Amniotic stem cell (primary cell): ENCODE measurements around the gene BRME1.

ENCODE experiments used
- DNase-seq: peaks from one replicate; lab custom pipeline; 2025; lab: John Stamatoyannopoulos, UW

BRME1 gene

DNA sequence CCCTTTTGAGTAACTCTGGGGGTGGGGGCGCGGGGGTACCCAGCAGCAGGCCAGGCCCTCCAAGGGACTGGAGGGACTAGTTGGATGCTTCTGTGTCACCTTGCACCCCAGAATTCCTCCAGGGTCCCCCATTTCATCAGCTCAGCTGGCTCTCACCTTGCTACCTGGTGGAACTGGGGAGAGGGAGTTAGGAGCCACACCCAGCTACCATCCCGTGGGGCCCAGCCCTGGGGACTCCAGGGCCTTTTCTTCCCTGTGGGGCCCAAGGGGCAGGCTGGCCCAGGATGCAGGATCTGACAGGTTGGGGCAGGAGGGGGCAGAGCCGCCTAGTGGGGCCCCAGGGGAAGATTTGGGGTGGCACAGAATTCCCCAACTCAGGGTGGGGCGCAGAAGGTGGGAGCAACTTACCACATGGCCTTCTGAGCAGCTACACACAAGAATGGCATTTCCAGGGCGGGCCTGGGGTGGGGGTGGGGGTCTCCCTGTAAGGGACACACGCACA is 61.7 kb downstream of the BRME1 start:
- no peak for DNase-seq

DNA sequence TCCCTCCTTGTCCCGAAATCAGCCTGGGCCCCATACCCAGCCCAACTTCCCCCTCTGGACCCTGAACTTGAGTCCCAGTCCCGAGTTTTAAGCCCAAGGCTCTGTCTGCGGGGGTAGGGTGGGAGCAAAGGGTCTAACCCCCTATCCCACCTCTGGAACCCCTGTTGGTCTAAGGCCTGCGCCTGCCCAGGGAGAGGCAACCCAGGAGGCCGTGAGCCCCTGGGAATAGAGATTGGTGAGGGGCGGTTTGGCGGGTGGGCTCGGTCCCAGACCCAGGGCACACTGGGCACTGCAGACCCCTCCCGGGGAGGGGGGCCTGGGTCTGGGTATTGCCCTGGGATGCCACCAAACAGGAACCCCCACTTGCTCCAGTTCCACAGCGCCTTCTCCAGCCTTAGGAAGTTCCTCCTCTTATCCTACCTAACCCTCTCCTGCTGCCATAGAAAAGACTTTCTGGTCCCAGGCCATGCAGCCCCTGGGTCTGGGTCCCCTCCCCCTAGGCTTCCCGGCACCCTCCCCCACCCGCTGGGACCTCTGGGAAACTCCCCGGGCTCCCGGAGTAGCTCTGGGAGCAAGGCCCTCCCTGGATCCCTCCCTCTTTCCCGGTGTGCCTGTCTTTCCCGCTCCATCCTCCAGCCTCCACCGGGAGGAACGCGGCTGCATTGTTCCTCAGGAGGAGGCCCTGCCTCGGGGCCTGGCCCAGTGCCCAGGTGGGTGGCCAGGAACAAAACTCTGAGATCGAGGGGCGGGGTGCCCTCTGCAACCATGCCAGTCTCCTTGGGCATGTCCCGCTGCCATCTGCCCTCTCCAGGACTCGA is 62.6 kb downstream of the BRME1 start:
- no peak for DNase-seq

DNA sequence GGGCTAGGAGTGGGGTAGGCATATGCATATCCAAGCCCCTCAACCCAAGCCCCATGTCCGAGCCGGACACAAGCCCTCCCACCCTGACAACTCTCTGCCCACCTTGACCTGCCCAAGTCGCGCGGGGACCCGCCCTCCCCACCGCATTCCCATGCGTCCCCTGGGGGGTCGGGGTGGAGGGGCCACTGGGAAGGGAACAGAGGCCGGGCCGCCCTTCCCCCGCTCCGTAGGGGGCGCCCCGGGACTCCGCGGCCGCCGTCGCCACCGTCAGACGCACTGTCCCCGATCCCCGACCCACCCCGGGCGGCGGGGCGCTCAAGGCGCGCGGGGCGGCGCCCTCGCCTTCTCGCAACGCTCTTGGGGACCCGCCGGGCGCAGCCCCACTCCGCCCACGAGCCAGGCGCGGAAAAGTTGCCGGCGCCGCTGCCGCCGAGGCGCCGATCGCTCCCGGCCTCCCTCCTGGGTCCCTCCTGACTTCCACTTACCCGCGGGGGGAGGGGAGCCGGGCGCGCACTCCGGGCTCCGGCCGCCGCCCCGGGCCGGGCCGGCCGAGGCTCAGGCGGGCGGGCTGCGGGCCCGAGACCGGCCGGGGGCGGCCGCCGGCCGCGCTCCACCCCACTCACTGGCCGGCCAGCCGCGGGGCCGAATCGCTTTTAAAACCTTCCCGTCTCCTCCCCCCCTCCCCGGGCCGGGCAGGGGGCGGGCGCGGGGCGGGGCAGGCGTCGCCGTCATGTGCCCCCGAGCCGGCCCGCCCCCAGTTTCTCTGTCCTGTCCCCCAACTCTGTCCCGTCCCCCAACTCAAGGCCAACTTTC is 63.4 kb downstream of the BRME1 start:
- DNase-seq: no peak

DNA sequence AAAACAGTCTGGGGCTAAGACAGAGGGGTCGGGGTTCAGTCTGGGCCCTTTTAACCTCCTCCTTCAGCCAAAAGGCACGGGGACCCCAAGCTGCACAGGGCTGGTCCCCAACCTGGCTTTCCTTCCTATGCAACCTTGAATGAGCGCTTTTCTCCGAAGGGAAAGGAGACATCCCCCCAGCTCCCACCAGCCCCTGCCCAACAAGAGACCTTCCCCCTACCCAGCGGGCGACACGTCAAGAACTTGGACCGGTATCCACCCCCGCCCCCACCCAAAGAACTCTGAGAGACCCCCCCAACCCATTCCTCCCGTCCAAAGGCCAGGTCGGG is 64.0 kb downstream of the BRME1 start:
- DNase-seq: no peak

DNA sequence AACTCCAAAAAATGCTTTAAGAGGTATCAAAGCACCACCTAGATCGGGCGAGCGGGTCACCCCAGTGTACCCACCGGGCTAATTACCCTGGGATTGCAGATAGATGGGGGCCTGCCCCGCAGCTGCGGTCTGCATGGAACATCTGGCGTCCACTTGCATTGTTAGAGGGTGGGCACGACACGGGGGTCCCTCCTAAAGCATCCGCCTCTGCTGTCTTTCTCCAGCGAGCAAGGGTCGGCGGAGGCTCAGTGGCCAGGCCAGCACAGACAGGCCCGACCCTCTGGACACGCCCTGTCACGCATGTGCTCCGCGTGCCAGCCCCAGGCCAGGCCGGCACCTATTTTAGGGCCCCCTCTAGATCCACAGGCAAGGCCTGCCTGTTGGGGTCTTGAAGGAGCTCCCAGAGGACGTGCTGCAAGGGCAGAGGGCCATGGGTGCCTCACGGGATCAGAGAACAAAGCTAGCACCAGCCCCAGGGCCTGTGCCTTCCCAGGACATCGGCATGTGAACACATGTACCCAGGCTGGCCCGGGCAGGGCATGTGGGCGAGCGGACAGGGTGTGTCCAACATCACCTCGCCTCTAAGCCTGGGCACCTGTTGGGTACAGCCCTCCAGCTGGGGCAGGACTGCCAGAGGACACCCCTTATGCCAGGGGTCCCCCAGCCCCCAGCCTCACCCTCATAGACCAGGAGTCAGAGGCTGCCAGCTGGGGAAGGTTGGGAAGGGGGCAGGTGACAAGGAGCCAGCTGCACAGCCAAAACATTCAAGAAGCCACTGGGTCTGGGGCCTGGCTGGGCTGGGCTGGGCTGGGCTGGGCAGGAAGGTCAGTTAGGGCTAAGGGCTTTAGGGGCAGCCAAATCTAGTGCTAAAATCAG is 64.6 kb downstream of the BRME1 start:
- no peak for DNase-seq

DNA sequence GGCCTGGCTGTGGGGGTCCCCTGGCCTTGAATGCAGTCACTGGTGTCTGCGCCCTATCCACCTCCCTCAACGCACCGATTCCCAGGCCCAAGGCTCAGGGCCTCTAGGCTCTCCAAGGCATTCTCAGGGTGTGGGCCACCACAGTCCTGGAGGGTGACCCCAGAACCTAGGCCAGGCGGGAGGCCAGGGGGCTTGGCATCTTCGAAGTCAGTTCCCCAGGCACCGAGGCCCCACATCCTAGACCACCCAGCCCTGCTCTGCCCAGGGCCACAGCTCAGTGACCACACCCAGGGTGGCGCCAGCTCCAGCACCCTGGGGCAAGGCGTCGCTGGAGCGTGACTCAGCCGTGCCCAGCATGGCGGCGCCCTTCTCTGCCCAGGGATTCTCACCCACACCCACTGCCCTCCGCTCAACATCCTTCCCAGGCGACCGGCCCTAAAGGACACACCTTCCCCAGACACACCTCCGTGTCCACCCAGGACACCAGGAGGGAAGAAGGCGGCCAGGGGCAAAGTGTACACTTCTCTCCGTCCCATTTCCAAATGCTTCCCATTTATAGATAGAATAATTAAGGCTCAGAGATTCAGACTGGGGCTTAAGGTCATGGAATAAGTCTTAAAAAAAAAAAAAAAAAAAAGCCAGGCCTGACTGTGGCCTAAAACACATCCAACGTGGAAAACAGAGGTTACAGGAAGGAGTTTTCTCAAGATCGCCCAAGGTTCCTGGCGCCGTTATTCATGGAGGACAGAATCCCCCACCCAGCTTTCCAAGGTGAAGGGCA is 65.4 kb downstream of the BRME1 start:
- peak; percentile 66 for DNase-seq

DNA sequence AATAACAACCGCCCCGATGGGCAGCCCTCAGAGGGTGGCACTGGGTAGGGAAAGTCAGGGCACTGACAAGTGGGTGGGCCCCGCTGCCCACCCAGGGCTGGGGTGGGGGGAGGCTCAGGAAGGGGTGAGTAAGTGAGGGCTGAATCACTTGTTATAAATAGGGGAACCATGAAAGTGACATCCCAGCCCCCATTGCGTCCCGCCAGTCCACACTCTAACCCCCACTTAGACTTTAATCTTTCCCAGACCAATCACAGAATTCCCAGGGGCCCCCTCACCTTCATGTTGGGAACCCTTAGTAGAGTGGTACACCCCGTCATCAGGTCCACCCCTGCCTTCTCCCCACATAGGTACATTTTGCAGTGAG is 66.0 kb downstream of the BRME1 start:
- DNase-seq: no peak

DNA sequence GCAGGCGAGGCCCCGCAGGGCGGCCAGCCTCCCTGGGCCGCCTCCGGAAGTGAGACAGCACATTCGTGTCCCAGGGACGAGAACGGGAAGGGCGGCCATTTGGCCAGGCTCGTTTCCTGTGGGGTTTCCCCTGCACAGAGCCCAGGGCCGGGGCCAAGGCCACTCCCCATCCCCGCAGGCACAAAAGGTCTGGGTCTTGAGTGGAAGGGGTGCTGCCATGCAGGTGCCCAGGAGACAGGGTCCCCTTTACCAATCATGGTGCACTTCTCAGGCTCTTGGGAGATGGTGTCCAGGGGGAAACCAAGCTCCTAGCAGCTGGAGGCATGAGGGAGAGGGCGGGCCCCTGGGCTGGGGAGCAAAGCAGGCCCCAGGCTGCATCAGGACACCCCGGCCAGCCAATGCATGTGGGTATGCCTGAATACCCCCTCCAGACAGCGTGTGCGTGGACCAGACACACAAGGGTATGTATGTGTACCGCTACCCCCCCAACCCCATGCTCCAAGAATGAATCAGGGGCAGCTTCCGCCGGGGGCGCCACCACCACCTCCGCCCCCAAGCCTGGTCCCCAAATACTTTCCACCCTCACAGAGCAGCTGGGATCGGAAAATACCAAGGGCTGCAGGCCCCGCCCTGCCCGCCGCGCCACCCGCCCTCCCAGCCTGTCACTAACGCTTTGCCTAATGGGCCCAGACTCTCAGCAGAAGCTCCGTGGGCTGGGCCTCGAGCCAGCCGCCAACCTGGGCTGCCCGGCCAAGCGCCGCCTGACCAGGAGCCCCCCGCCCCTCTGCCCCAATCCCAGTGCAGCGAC is 66.6 kb downstream of the BRME1 start:
- DNase-seq: peak; percentile 65

DNA sequence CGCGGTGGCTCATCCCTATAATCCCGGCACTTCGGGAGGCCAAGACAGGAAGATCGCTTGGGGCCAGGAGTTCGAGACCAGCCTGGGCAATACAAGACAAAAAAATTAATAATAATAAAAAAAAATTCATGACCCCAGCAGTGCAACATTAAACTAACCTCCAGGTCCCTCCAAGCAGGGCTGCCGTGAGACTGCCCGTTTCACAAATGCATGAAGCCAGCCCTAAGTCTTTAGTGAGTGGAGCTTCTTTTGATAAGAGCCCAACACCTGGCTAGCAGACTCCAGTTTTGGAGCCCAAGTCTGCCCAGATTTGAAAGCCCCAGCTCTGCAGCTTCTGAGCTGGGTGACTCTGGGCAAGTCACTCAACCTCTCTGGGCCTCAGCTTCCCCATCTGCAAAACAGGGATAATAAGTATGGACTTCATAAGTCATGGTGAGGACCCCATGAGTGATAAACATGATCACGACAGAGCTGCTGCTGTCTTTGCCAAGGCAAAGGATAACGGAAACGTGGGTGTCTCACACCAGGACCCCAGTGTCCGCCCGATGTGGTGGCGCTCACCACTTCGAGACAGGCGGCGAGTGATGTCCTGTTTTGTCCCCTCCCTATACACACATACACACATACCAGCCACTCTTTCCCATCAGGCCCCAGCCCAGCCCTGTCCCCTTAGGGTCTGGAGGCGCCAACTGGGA is 67.3 kb downstream of the BRME1 start:
- DNase-seq: no peak

DNA sequence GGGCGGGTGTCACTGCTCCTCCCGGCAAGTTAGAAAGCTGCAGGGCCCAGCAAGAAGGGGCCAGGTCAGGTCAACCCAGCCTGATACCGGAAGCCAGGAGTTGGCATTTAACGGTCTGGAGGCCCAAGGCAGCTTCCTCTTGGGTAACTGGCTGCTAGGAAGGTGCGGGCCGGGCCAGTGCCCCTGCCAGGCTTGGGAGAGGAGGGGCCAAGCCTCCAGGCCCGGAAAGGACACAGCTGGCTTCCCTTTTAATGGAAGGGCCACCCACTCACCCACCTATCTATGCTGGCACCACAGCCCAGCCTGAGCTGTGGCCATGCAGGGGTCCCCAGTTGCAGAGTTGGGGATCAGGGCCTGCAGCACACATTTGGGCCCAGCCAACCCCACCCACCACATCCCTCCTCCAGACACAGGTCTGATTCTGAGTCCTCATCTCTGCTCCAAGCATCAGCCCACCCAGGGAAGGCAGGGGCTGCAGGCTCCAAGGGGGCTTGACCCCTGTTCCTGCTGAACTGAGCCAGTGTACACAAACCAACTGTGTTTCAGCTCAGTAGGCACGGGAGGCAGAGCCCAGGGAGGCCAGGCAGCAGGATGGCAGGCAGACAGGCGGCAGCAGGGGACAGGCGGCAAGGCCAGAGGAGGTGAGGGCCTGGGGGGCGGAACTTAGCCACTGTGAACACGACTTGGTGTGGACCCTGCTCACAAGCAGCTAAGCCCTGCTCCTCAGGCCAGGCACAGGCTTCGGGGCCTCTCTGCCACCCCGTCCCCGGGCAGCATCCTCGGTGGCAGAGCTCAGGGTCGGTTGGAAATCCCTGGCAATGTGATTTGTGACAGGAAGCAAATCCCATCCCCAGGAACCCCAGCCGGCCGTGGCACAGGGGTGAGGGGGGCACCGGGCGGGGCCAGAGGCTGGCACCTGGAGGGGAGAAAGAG is 69.9 kb downstream of the BRME1 start:
- no peak for DNase-seq

DNA sequence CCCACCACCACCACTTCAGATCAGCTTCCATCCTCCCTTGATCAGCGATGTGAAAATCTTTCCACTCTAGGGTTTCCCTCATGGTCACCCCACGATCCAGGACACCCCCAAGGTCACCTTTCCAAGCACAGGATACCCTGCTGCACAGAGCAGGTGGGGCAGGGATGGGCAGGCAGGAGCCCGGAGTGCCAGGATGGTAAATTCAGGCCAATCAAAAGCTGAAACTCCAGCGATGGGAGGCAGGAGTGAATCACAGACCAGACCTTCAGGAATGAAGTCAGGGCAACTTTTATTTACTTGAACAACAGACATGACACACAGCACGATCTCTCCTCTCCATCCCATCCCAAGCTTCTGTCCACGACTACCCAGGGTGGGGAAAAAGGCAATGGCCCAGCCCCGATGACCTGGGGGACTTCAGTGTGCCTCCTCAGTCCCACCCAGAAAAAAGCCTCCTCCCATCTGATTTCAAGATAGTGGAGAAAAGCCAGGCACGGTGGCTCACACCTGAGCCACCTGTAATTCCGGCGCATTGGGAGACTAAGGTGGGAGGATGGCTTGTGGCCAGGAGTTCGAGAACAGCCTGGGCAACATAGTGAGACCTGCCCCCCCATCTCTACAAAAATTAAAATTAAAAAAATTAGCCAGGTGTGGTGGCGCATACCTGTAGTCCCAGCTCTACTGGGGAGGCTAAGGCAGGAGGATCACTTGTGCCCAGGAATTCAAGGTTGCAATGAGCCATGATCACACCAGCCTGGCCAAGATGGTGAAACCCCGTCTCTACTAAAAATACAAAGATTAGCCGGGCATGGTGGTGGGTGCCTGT is 71.5 kb downstream of the BRME1 start:
- no peak for DNase-seq

DNA sequence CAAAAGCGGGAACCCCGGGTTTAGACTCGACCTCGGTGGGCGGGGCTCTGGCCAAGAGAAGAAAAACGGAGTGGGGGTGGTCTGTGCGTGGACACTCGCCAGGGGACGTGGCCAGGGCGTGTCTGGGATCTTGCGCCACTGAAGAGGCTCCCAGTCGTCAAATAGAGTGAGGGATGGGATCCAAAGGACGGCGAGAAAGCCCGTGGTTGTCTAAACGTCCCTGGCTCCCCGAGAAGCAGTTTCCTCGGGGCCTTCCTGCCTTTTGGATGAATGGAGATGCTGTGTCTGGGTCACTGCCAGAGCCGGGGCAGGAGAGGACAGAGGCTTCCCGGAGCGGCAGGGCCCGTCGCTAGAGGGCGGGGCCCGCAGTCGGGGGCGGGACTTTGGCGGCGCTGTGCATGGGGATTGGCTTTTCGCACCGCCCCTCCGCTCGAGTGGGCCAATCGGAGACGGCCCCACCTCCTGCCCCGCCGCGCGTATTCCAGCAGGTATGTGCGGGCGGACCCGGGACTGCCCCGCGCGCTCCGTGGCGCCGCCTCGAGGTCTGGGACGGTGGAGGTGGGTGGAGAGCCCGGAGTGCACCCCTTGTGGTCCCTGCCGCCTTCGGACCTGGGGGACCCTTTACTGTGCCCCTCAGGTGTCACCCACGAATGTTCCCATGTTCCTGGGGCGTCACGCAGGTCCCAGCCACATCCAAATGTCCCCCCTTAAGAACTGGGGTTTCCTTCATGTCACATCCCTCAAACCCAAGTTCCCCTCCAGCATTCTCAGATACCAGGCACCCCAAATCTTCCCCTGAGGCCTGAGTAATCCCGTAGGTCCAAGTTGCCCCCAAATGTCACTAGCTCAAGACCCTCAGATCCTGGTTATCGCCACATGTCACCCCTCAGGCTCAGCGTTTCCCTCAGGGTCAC is 72.3 kb downstream of the BRME1 start:
- DNase-seq: peak; percentile 55
